Suppressor macrophage treated with lipopolysaccharide for 1 hour (primary cell): ENCODE measurements around the gene PDZRN4.
"Not testable (repeated sequence)": the region's sequence is repeated elsewhere in the genome, so short reads cannot be mapped to it uniquely, and the experiment has no call there.

Experiments
- DNase-seq, 3 donors: peaks; one replicate each; pipeline ENCODE4 v3.0.0-alpha.2; 2020 to 2022

PDZRN4 gene

DNA sequence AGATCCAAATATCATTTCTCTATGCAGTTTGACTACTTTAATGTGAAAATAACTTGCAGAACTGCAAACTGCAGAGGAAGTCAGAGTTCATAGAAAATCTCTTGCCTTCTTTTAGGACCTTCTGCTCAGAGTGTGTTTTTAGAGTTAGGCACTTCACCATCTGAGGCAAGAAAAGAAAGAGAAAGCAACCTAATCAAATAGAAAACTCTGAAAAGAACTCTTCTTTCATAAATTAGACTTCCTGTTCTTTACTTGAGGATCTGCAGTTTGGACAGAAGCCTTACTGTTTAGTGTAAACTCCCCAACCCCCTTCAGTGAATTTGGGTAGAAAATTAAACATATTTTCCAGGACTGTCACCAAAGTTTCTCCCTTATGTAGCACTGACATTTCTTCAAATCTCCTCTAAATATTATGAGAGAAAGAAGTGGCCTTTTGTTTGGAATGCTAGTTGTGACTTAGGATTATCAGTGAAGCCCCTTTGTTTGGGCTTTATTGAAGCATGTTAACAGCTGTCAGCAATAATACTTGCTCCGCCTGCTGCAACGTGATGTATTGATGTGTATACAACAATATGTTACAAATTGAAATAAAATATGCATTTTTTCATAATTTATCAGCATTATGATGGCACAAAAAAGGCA is 99.5 kb downstream of the PDZRN4 start:
- DNase-seq, result peak in 1 of 3 donors; percentile 4

DNA sequence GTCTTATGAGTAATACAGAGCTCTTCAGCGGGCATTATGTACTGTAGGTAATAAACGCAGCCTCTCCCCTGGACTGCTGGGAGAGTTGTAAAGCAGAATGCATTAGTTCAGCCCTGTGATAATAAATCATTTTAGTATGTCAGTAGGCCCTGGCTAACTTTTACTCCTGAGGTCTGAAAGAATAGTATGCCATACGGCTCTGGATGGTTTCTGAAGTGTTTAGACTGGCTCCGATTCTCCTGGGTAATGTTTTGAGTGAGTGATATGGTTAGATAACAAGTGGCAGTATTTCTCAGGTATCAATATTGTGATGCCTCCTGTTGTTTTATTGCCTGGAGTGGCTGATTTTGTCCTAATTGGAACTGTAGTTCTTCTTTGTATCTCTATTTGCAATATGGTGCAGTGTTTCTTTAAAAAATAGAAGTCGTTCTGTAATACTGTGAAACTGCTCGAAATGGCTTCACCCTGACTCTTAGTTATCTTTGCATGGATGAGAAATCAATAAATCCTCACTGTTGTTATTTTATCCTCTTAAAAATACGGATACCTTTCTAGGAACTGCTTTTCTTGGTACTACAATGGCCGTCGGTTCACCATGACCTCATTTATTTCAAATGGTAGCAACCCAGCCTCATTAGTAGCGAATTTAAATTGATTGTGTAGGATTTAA is 100.2 kb downstream of the PDZRN4 start:
- no peak for DNase-seq

DNA sequence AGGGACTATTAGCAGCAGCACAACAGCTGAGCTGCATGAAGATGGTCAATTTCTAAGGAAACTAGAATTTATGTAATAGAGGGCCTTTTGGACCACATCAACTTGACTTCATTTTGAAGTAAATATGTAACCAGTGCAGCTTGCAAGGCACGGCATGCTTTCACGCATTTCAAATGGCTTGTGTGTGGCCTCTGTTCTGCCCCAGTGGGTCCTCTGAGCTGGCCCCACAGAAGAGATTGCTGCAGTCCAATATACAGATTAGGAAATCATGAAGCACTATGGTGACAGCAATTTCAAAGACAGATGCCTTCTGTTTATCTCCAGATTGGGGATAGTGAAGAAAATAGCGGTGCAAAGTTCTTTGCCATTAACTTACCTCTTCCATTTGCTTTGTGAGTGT is 101.4 kb downstream of the PDZRN4 start:
- DNase-seq, result no peak

- no peak for DNase-seq
These were observed 104.9 kb downstream of the PDZRN4 start for GRCh38 chr12:41293011-41293410.

- DNase-seq, result no peak
These were observed 105.3 kb downstream of the PDZRN4 start for GRCh38 chr12:41293461-41293860.

DNA sequence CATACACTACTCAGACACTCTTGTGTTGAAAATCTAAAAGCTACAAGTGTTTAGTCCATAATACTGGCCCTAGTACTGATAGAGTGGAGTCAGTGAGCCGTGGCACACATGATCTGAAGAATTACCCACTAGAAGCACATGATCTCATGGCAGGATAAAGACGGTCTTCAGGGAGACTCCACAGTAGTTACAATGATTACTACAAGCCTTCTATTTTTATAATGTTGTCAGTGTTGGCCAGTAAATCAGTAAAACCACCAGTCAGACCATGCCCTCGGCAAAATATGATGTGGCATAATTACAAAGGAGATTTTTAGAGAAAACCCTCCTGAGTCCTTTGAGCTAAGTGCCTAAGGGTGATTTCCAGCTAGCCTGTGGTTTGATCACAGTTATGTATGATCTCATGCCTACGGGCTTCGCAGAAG is 114.9 kb downstream of the PDZRN4 start:
- DNase-seq, result no peak

- no peak for DNase-seq
These were observed 116.4 kb downstream of the PDZRN4 start for GRCh38 chr12:41304526-41304925.

- DNase-seq, result no peak
These were observed 122.2 kb downstream of the PDZRN4 start for GRCh38 chr12:41310367-41310766.

DNA sequence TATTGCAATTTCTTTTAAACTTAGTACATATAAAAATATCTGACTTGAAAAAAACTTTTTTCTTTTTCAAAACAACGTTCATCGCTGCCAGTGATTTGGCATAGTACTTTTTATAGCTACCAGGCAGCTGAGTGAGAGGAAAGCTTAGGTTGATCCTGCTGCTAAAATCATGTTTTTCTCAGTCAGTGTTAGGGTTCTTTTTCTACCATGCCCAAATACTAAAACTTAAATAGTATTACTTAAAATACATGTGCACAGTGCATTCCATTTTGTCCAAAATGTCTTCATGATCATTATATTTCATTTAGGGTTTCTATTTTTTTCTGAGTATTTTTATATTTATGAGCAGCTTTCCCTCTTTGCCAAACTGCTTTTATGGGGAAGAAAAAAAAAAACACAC is 123.8 kb downstream of the PDZRN4 start:
- no peak for DNase-seq

- not testable (repeated sequence) for DNase-seq
These were observed 124.3 kb downstream of the PDZRN4 start for GRCh38 chr12:41312451-41312850.

DNA sequence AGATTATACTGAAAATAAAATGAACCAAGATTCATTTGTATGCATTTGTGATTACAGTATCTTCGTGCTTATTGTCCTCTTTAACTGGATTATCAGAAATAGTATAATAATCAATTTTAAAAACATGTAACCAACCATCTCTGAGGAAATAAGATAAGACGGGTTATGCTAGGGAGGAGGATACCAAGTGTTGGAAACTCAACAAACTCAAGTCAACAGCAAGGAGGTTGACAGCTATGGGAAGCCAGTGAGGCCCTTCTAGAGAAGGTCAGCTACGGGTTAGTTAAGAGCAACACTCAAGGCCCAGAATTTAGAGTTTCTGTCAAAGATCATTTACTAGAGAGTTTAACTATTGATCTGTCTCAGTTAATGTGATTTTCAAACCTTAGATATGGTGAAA is 137.2 kb downstream of the PDZRN4 start:
- DNase-seq, result no peak

- DNase-seq, result peak in 1 of 3 donors; percentile 8
These were observed 139.2 kb downstream of the PDZRN4 start for GRCh38 chr12:41327096-41327895.

- no peak for DNase-seq
These were observed 145.9 kb downstream of the PDZRN4 start for GRCh38 chr12:41333974-41334373.

GRCh38 chr12:41334390-41334789 is 146.3 kb downstream of the PDZRN4 start:
- DNase-seq, result no peak

DNA sequence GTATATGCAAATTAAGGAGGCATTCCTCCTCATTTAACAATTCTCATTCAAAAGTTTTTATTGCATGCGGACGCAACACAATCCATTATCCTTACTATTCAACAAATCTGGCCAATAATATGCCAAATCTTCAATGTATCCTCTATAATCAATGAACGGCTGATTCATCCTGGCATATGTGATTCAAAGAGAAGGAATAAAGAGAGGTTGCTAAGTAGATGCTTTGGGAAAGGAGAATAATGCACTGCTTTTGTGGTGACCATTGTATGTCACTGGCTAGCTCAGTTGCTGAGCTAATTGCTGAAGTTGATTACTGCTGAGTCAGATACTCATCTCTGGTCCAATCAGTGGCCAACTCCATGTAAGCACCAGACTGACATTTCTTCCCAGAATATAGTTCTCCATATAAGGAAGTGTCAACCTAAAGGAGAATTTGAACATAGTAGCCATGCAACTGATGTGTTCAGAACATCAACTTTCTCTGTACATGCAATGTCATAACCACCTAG is 148.0 kb downstream of the PDZRN4 start:
- no peak for DNase-seq

- DNase-seq, result peak; percentile 35 to 76 (median 71)
These were observed 151.7 kb downstream of the PDZRN4 start for GRCh38 chr12:41339784-41340183.

- DNase-seq, result no peak
These were observed 156.8 kb downstream of the PDZRN4 start for GRCh38 chr12:41344776-41345470.

GRCh38 chr12:41348198-41348597 is 160.1 kb downstream of the PDZRN4 start:
- no peak for DNase-seq

GRCh38 chr12:41356181-41356580 is 168.1 kb downstream of the PDZRN4 start:
- no peak for DNase-seq

DNA sequence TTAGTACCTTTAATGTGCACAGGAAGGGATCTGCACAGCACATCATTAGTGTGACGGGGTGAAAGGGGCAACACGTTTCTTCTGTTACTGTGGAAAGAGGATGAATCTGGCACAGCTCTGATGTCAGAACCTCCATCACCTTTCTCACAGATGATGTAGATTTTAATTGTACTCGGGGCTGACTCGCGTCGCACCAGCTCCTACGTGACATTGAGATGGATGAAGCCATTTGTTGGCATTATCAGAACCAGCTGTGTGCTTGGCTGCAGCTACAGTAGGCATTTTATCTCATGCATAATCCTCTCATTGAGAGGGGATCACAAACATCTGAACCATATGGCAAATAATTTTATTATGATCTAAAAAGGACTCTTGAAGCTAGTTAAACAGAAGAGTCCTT is 173.6 kb downstream of the PDZRN4 start:
- no peak for DNase-seq

DNA sequence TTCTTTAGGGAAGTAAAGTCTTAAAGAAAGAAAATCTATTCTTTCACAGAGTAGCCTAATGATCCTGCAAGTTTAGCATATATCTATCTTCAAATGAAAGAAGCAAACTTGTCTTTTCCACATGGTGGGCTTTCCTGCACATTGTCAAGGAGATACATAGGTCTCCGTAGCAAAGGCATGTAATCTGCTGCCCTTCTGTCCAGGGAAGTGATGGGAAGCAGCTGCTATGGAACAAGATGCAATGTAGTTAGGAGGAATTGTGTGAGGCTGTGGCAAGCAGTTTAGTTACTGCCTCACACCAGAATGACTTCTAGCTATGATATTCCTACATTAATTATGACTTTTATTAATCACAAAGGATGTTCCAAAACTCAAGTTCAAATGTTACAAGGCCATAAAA is 174.4 kb downstream of the PDZRN4 start:
- no peak for DNase-seq

DNA sequence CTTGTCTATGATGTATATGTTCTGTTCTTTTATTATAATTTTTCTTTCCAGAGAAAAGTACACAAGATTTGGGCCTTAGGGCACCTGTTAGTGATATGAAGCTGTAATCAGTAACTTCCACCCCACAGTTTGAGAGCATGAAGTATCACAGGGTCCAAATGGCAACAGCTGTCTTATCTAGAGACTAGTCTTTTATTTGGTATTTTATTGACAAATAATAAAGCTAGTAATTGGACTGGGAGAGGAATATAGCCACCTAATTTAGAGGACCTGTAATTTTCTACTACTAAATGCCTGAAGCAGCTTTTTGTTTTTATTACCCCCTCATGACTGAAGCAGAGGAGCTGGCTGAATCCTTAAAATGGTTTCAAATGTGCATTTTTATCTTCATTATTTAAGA is 174.8 kb downstream of the PDZRN4 start:
- no peak for DNase-seq

- DNase-seq, result no peak
These were observed 176.1 kb downstream of the PDZRN4 start for GRCh38 chr12:41364211-41364610.
